ENCODE measurements around the gene GPR150. TPM values are rescaled to one million over a fixed set of nuclear protein-coding genes. Genes with fewer than 3 reads are reported as not detected.

GPR150 gene
- total RNA-seq, 1 experiment from 2014 or later, result 0.54 TPM

- intact Hi-C loops (cut with micrococcal nuclease; ENCODE audit: unreplicated experiment) (no loop called here), in situ Hi-C loops (cut with HindIII; ENCODE audit: low pct_unique_long_range_greater_than_20kb, low sequenced_read_pairs) (no loop called here)
- no TSS peak for BruUV-seq (replicated peaks)
- Histone ChIP-seq H3K27me3 (ENCODE audit: control insufficient read depth, insufficient read depth, low read length) (no peaks in the 10 kb centered on the region), H3K4me3 (ENCODE audit: low read depth in 2 of 2, low read length in 2 of 2) (no peak overlapping the region), H3K36me3 (ENCODE audit: control insufficient read depth, insufficient read depth, low read length) (no peaks in the 10 kb centered on the region), H3K4me1 (ENCODE audit: control insufficient read depth, insufficient read depth, low read length) (peaks cover 7% of the 10 kb centered on the region), H3K27ac (ENCODE audit: low read length) (no peak overlapping the region), H3K9me3 (ENCODE audit: control insufficient read depth, insufficient read depth, low read depth, low read length) (no peaks in the 10 kb centered on the region)
- CTCF ChIA-PET, result no interaction called here
- ATAC-seq, result no peak
- POLR2A ChIA-PET, result no interaction called here
- TF ChIP-seq POLR2AphosphoS5 (IDR thresholded peaks at IDR 0.05; ENCODE audit: low read depth, low read length), result no peak
- TF ChIP-seq CTCF (IDR thresholded peaks at IDR 0.05), result no peak
- TF ChIP-seq REST (IDR thresholded peaks at IDR 0.05; ENCODE audit: insufficient read depth in 1 of 2, low read depth in 2 of 2, low read length in 1 of 2), result no peak
- no peak for TF ChIP-seq TCF7L2 (IDR thresholded peaks at IDR 0.05; ENCODE audit: low read depth, low read length)
- no peak for TF ChIP-seq SIN3A (IDR thresholded peaks at IDR 0.05; ENCODE audit: borderline replicate concordance, insufficient read depth, low read depth, low read length)
- no peak for DNase-seq (ENCODE audit: low read depth, low spot score)
Observed at GRCh38 chr5:95667061-95667618, 47.3 kb downstream of the GPR150 start.

- Histone ChIP-seq H3K9me3 (ENCODE audit: control insufficient read depth, insufficient read depth, low read depth, low read length) (no peaks in the 10 kb centered on the region), H3K4me1 (ENCODE audit: control insufficient read depth, insufficient read depth, low read length) (peaks cover 7% of the 10 kb centered on the region), H3K27ac (ENCODE audit: low read length) (no peak overlapping the region), H3K4me3 (ENCODE audit: low read depth in 2 of 2, low read length in 2 of 2) (no peak overlapping the region), H3K36me3 (ENCODE audit: control insufficient read depth, insufficient read depth, low read length) (no peaks in the 10 kb centered on the region), H3K27me3 (ENCODE audit: control insufficient read depth, insufficient read depth, low read length) (no peaks in the 10 kb centered on the region)
- ChIA-PET POLR2A (no interaction called here), CTCF (no interaction called here)
- ATAC-seq (no peak), DNase-seq (ENCODE audit: low read depth, low spot score) (no peak)
- intact Hi-C loops (cut with micrococcal nuclease; ENCODE audit: unreplicated experiment), result no loop called here
- in situ Hi-C loops (cut with HindIII; ENCODE audit: low pct_unique_long_range_greater_than_20kb, low sequenced_read_pairs), result no loop called here
- no TSS peak for BruUV-seq (replicated peaks)
- TF ChIP-seq TCF7L2 (IDR thresholded peaks at IDR 0.05; ENCODE audit: low read depth, low read length), result no peak
- no peak for TF ChIP-seq REST (IDR thresholded peaks at IDR 0.05; ENCODE audit: insufficient read depth in 1 of 2, low read depth in 2 of 2, low read length in 1 of 2)
- TF ChIP-seq CTCF (IDR thresholded peaks at IDR 0.05), result no peak
- TF ChIP-seq SIN3A (IDR thresholded peaks at IDR 0.05; ENCODE audit: borderline replicate concordance, insufficient read depth, low read depth, low read length), result no peak
- TF ChIP-seq POLR2AphosphoS5 (IDR thresholded peaks at IDR 0.05; ENCODE audit: low read depth, low read length), result no peak
Observed at GRCh38 chr5:95667678-95668077, 47.8 kb downstream of the GPR150 start.
